ENCODE measurements around the gene FOXQ1.
A peak's percentile ranks its signal among the peaks of the same experiment; 100 is the strongest.

The FOXQ1 gene

GRCh38 chr6:1296079-1296478 lies 15.8 kb upstream of the FOXQ1 start:
- no peak overlapping the region for H3K9ac ChIP-seq (ENCODE audit: low read length)
- H3K4me3 ChIP-seq (ENCODE audit: low read length) = no peak overlapping the region
- no peaks in the 10 kb centered on the region for H3K9me3 ChIP-seq (ENCODE audit: control insufficient read depth, low read depth, low read length)
- no peaks in the 10 kb centered on the region for H3K4me1 ChIP-seq (ENCODE audit: control insufficient read depth, low read depth, low read length)
- H3K27me3 ChIP-seq (ENCODE audit: control insufficient read depth, insufficient read depth, low read length) = no peaks in the 10 kb centered on the region
- no peaks in the 10 kb centered on the region for H3K36me3 ChIP-seq (ENCODE audit: control insufficient read depth, low read depth, low read length)
- no peak overlapping the region for H3K27ac ChIP-seq (ENCODE audit: low read length)

GRCh38 chr6:1296542-1296941 lies 15.4 kb upstream of the FOXQ1 start:
- no peaks in the 10 kb centered on the region for H3K4me1 ChIP-seq (ENCODE audit: control insufficient read depth, low read depth, low read length)
- H3K9me3 ChIP-seq (ENCODE audit: control insufficient read depth, low read depth, low read length) = no peaks in the 10 kb centered on the region
- H3K9ac ChIP-seq (ENCODE audit: low read length) = no peak overlapping the region
- no peaks in the 10 kb centered on the region for H3K27me3 ChIP-seq (ENCODE audit: control insufficient read depth, insufficient read depth, low read length)
- H3K27ac ChIP-seq (ENCODE audit: low read length) = no peak overlapping the region
- no peak overlapping the region for H3K4me3 ChIP-seq (ENCODE audit: low read length)
- H3K36me3 ChIP-seq (ENCODE audit: control insufficient read depth, low read depth, low read length) = no peaks in the 10 kb centered on the region

- no peaks in the 10 kb centered on the region for H3K36me3 ChIP-seq (ENCODE audit: control insufficient read depth, low read depth, low read length)
- no peak overlapping the region for H3K27ac ChIP-seq (ENCODE audit: low read length)
- no peak overlapping the region for H3K9ac ChIP-seq (ENCODE audit: low read length)
These were observed 14.2 kb upstream of the FOXQ1 start for GRCh38 chr6:1297746-1298145.

GRCh38 chr6:1298768-1299167 lies 13.1 kb upstream of the FOXQ1 start:
- Histone ChIP-seq H3K36me3 (ENCODE audit: control insufficient read depth, low read depth, low read length) (no peaks in the 10 kb centered on the region), H3K27ac (ENCODE audit: low read length) (no peak overlapping the region), H3K4me3 (ENCODE audit: low read length) (no peak overlapping the region), H3K27me3 (ENCODE audit: control insufficient read depth, insufficient read depth, low read length) (no peaks in the 10 kb centered on the region), H3K9ac (ENCODE audit: low read length) (no peak overlapping the region), H3K4me1 (ENCODE audit: control insufficient read depth, low read depth, low read length) (no peaks in the 10 kb centered on the region), H3K9me3 (ENCODE audit: control insufficient read depth, low read depth, low read length) (no peaks in the 10 kb centered on the region)

More at GRCh38 chr6:1297746-1298145, 14.2 kb upstream of the FOXQ1 start:
- no peaks in the 10 kb centered on the region for H3K27me3 ChIP-seq (ENCODE audit: control insufficient read depth, insufficient read depth, low read length)
- H3K9me3 ChIP-seq (ENCODE audit: control insufficient read depth, low read depth, low read length) = no peaks in the 10 kb centered on the region
- H3K4me3 ChIP-seq (ENCODE audit: low read length) = no peak overlapping the region
- no peaks in the 10 kb centered on the region for H3K4me1 ChIP-seq (ENCODE audit: control insufficient read depth, low read depth, low read length)

- Histone ChIP-seq H3K36me3 (ENCODE audit: control insufficient read depth, low read depth, low read length) (no peaks in the 10 kb centered on the region), H3K27me3 (ENCODE audit: control insufficient read depth, insufficient read depth, low read length) (peaks cover 45% of the 10 kb centered on the region), H3K9ac (ENCODE audit: low read length) (no peak overlapping the region), H3K27ac (ENCODE audit: low read length) (no peak overlapping the region), H3K9me3 (ENCODE audit: control insufficient read depth, low read depth, low read length) (no peaks in the 10 kb centered on the region), H3K4me1 (ENCODE audit: control insufficient read depth, low read depth, low read length) (no peaks in the 10 kb centered on the region), H3K4me3 (ENCODE audit: low read length) (no peak overlapping the region)
These were observed 5.8 kb upstream of the FOXQ1 start for GRCh38 chr6:1306133-1306532.

- no peak overlapping the region for H3K9ac ChIP-seq (ENCODE audit: low read length)
- no peaks in the 10 kb centered on the region for H3K36me3 ChIP-seq (ENCODE audit: control insufficient read depth, low read depth, low read length)
- H3K4me1 ChIP-seq (ENCODE audit: control insufficient read depth, low read depth, low read length) = peaks cover 4% of the 10 kb centered on the region
- H3K4me3 ChIP-seq (ENCODE audit: low read length) = no peak overlapping the region
- H3K27ac ChIP-seq (ENCODE audit: low read length) = no peak overlapping the region
- H3K27me3 ChIP-seq (ENCODE audit: control insufficient read depth, insufficient read depth, low read length) = peaks cover 75% of the 10 kb centered on the region
- no peaks in the 10 kb centered on the region for H3K9me3 ChIP-seq (ENCODE audit: control insufficient read depth, low read depth, low read length)
These were observed 2.5 kb upstream of the FOXQ1 start for GRCh38 chr6:1309366-1309765.

- H3K27me3 ChIP-seq (ENCODE audit: control insufficient read depth, insufficient read depth, low read length) = peaks cover 89% of the 10 kb centered on the region
These were observed 1.1 kb upstream of the FOXQ1 start for GRCh38 chr6:1310628-1311399.

GRCh38 chr6:1312203-1312472 lies 240 bp downstream of the FOXQ1 start:
- Histone ChIP-seq H3K4me3 (ENCODE audit: low read length) (peak overlapping the region; percentile 39), H3K27ac (ENCODE audit: low read length) (no peak overlapping the region), H3K9ac (ENCODE audit: low read length) (no peak overlapping the region), H3K36me3 (ENCODE audit: control insufficient read depth, low read depth, low read length) (no peaks in the 10 kb centered on the region), H3K9me3 (ENCODE audit: control insufficient read depth, low read depth, low read length) (no peaks in the 10 kb centered on the region), H3K27me3 (ENCODE audit: control insufficient read depth, insufficient read depth, low read length) (peaks cover 92% of the 10 kb centered on the region), H3K4me1 (ENCODE audit: control insufficient read depth, low read depth, low read length) (peaks cover 4% of the 10 kb centered on the region)

More at GRCh38 chr6:1310628-1311399, 1.1 kb upstream of the FOXQ1 start:
- peaks cover 4% of the 10 kb centered on the region for H3K4me1 ChIP-seq (ENCODE audit: control insufficient read depth, low read depth, low read length)
- H3K36me3 ChIP-seq (ENCODE audit: control insufficient read depth, low read depth, low read length) = no peaks in the 10 kb centered on the region
- H3K4me3 ChIP-seq (ENCODE audit: low read length) = peak overlapping the region; percentile 39
- H3K9me3 ChIP-seq (ENCODE audit: control insufficient read depth, low read depth, low read length) = no peaks in the 10 kb centered on the region
- no peak overlapping the region for H3K27ac ChIP-seq (ENCODE audit: low read length)
- H3K9ac ChIP-seq (ENCODE audit: low read length) = no peak overlapping the region

GRCh38 chr6:1312473-1313367 lies 822 bp downstream of the FOXQ1 start:
- Histone ChIP-seq H3K27me3 (ENCODE audit: control insufficient read depth, insufficient read depth, low read length) (peaks cover 86% of the 10 kb centered on the region), H3K36me3 (ENCODE audit: control insufficient read depth, low read depth, low read length) (no peaks in the 10 kb centered on the region), H3K4me1 (ENCODE audit: control insufficient read depth, low read depth, low read length) (peaks cover 4% of the 10 kb centered on the region), H3K9ac (ENCODE audit: low read length) (no peak overlapping the region), H3K4me3 (ENCODE audit: low read length) (peak overlapping the region; percentile 39), H3K9me3 (ENCODE audit: control insufficient read depth, low read depth, low read length) (no peaks in the 10 kb centered on the region), H3K27ac (ENCODE audit: low read length) (no peak overlapping the region)

GRCh38 chr6:1313384-1313766 lies 1.5 kb downstream of the FOXQ1 start:
- no peaks in the 10 kb centered on the region for H3K9me3 ChIP-seq (ENCODE audit: control insufficient read depth, low read depth, low read length)
- no peak overlapping the region for H3K9ac ChIP-seq (ENCODE audit: low read length)
- H3K27me3 ChIP-seq (ENCODE audit: control insufficient read depth, insufficient read depth, low read length) = peaks cover 86% of the 10 kb centered on the region
- H3K4me1 ChIP-seq (ENCODE audit: control insufficient read depth, low read depth, low read length) = peaks cover 4% of the 10 kb centered on the region
- H3K27ac ChIP-seq (ENCODE audit: low read length) = no peak overlapping the region
- no peaks in the 10 kb centered on the region for H3K36me3 ChIP-seq (ENCODE audit: control insufficient read depth, low read depth, low read length)
- no peak overlapping the region for H3K4me3 ChIP-seq (ENCODE audit: low read length)

- no peak overlapping the region for H3K9ac ChIP-seq (ENCODE audit: low read length)
- no peak overlapping the region for H3K27ac ChIP-seq (ENCODE audit: low read length)
- H3K4me1 ChIP-seq (ENCODE audit: control insufficient read depth, low read depth, low read length) = peaks cover 4% of the 10 kb centered on the region
- no peak overlapping the region for H3K4me3 ChIP-seq (ENCODE audit: low read length)
- peaks cover 83% of the 10 kb centered on the region for H3K27me3 ChIP-seq (ENCODE audit: control insufficient read depth, insufficient read depth, low read length)
- no peaks in the 10 kb centered on the region for H3K9me3 ChIP-seq (ENCODE audit: control insufficient read depth, low read depth, low read length)
- no peaks in the 10 kb centered on the region for H3K36me3 ChIP-seq (ENCODE audit: control insufficient read depth, low read depth, low read length)
These were observed 2.0 kb downstream of the FOXQ1 start for GRCh38 chr6:1313767-1314503.

Data from iPS-18a (cell line).